ENCODE measurements around the gene SEPTIN6. TPM values are rescaled to one million over a fixed set of nuclear protein-coding genes. Genes with fewer than 3 reads are reported as not detected.

Gene SEPTIN6
- total RNA-seq, 1 donor from 2014 or later, result 5.6 TPM

DNA sequence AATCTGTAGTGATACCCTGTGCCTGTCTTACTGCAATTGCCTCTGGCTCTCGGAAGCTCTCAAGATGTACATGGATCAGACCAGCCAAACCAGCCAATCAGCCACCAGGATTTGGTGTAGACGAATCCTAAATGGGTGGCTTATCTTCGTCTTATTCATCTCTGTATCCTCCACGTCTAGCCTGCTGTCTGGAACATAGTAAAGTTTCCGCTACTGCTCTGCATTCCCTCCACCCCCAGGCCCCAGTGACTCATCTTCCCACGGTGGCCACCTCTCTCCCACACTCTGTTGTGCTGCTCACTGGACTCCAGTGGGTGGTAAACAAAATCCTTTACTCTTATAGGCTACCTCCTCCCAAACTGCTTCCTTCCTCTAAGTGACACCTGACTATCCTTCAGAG lies 37.8 kb downstream of the SEPTIN6 start:
- Histone ChIP-seq H3K27ac (replicated peaks) (peak overlapping the region; percentile 55), H3K4me3 (no peak overlapping the region), H3K4me1 (no peaks in the 10 kb centered on the region), H3K36me3 (no peaks in the 10 kb centered on the region), H3K9me3 (replicated peaks) (no peaks in the 10 kb centered on the region), H3K27me3 (ENCODE audit: low read depth) (no peaks in the 10 kb centered on the region)
- TF ChIP-seq, protein P1, sequence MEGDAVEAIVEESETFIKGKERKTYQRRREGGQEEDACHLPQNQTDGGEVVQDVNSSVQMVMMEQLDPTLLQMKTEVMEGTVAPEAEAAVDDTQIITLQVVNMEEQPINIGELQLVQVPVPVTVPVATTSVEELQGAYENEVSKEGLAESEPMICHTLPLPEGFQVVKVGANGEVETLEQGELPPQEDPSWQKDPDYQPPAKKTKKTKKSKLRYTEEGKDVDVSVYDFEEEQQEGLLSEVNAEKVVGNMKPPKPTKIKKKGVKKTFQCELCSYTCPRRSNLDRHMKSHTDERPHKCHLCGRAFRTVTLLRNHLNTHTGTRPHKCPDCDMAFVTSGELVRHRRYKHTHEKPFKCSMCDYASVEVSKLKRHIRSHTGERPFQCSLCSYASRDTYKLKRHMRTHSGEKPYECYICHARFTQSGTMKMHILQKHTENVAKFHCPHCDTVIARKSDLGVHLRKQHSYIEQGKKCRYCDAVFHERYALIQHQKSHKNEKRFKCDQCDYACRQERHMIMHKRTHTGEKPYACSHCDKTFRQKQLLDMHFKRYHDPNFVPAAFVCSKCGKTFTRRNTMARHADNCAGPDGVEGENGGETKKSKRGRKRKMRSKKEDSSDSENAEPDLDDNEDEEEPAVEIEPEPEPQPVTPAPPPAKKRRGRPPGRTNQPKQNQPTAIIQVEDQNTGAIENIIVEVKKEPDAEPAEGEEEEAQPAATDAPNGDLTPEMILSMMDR (IDR thresholded peaks at IDR 0.05; ENCODE audit: borderline replicate concordance), result no peak
- peak; percentile 21 for DNase-seq
- intact Hi-C loops (cut with micrococcal nuclease), result no loop called here

DNA sequence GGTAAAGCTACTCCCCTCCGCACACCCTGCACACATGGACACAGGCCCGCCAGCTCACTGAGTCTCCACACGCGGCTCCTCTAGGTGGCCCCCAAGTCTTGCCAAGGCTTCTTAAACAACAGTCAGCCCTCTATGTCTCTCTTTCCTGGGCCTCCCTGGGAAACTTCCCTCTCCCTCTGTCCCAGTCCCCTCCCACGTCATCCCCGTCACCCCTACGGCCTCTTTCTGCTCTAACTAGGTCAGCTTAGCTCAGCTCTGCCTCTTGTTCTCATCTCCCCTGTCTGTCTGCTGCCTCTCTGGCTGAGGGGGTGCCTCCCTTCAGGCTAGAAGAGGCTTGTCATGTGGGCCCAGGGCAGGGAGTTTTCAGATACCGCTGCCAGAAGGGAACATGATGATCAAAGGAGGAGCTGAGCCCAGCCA lies 38.8 kb downstream of the SEPTIN6 start:
- Histone ChIP-seq H3K36me3 (no peaks in the 10 kb centered on the region), H3K27me3 (ENCODE audit: low read depth) (no peaks in the 10 kb centered on the region), H3K4me1 (no peaks in the 10 kb centered on the region), H3K9me3 (replicated peaks) (no peaks in the 10 kb centered on the region), H3K27ac (replicated peaks) (peak overlapping the region; percentile 55), H3K4me3 (no peak overlapping the region)
- TF ChIP-seq, protein P1 (IDR thresholded peaks at IDR 0.05; ENCODE audit: borderline replicate concordance), result peak; percentile 28
- DNase-seq, result peak; percentile 56
- intact Hi-C loops (cut with micrococcal nuclease), result no loop called here

DNA sequence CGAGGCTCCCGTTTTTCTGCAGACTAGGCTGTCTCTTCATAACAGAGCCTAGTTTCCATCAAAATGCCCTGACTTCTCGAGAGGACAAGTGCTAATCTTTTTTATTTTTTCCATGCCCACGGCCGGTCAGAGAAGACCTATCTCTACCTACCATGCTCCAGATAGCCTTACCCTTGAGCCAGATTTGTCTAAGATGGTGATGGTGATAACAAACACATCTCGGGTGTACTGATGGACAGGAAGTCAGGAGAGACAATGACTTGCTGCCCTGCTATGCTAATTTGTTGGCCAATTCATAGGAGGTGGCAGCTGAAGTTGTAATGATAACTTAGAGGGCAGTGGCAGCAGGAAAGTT lies 44.6 kb downstream of the SEPTIN6 start:
- Histone ChIP-seq H3K4me3 (no peak overlapping the region), H3K36me3 (no peaks in the 10 kb centered on the region), H3K4me1 (no peaks in the 10 kb centered on the region), H3K9me3 (replicated peaks) (no peaks in the 10 kb centered on the region), H3K27me3 (ENCODE audit: low read depth) (no peaks in the 10 kb centered on the region), H3K27ac (replicated peaks) (no peak overlapping the region)
- no peak for DNase-seq
- TF ChIP-seq, protein P1 (IDR thresholded peaks at IDR 0.05; ENCODE audit: borderline replicate concordance), result no peak
- intact Hi-C loops (cut with micrococcal nuclease), result no loop called here

DNA sequence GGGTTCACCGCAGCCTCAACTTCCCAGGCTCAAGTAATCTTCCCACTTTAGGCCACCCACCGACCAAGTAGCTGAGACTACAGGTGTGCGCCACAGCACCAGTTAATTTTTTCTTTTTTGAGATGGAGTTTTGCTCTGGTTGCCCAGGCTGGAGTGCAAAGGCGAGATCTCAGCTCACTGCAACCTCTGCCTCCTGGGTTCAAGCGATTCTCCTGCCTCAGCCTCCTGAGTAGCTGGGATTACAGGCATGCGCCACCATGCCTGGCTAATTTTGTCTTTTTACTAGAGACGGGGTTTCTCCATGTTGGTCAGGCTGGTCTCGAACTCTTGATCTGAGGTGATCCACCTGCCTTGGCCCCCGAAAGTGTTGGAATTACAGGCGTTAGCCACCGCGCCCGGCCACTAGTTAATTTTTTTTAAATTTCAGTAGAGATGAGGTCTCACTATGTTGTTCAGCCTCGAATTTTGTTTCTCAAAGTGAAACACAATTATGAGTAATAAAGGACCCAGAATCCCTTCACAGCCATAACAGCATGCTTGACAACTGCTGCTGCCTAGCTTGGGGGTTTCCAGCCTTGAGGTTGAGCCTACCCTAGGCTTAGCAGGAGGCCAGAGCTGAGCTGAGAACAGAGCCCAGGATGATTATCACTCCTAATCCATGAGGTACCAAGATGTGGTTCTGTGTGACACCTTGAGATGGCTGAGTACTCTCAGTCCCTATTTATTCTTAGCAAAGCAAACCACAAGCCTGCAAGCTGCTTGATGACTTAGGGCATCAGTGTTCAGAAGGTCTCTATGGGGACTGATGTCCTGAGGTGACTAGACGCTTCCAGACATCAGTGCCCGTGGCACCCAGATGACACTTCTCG lies 45.2 kb downstream of the SEPTIN6 start:
- TF ChIP-seq, protein P1 (IDR thresholded peaks at IDR 0.05; ENCODE audit: borderline replicate concordance), result no peak
- H3K9me3 ChIP-seq (replicated peaks), result no peaks in the 10 kb centered on the region
- intact Hi-C loops (cut with micrococcal nuclease), result no loop called here
- no peaks in the 10 kb centered on the region for H3K36me3 ChIP-seq
- H3K27ac ChIP-seq (replicated peaks), result no peak overlapping the region
- no peaks in the 10 kb centered on the region for H3K4me1 ChIP-seq
- no peaks in the 10 kb centered on the region for H3K27me3 ChIP-seq (ENCODE audit: low read depth)
- no peak overlapping the region for H3K4me3 ChIP-seq
- DNase-seq, result no peak

DNA sequence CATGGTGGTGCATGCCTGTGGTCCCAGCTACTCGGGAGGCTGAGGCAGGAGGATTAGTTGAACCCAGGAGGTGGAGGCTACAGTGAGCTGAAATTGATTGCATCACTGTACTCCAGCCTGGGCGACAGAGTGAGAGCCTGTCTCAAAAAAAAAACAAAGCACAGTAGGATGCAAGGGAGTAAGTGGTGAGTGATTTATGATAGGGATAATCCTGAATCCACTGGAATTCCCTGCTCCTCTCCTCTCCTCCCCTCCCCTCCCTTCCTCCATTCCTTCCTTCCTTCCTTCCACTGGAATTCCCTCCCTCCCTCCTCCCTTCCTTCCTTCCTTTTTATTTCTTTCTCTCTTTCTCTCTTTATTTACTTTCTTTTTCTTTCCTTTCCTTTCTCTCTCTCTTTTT lies 45.9 kb downstream of the SEPTIN6 start:
- TF ChIP-seq, protein P1 (IDR thresholded peaks at IDR 0.05; ENCODE audit: borderline replicate concordance), result no peak
- Histone ChIP-seq H3K4me3 (no peak overlapping the region), H3K27me3 (ENCODE audit: low read depth) (no peaks in the 10 kb centered on the region), H3K9me3 (replicated peaks) (no peaks in the 10 kb centered on the region), H3K4me1 (no peaks in the 10 kb centered on the region), H3K27ac (replicated peaks) (no peak overlapping the region), H3K36me3 (no peaks in the 10 kb centered on the region)
- intact Hi-C loops (cut with micrococcal nuclease), result no loop called here
- DNase-seq, result no peak
